Non-pigmented ciliary epithelial cell (primary cell): Measurements from ENCODE around the gene CBX2.

Source experiments
- DNase-seq: peaks from one replicate; pipeline ENCODE4 v3.0.0-alpha.2; 2010; ENCODE audit warnings: low read depth

Gene CBX2

GRCh38 chr17:79799538-79800324 lies 21.8 kb downstream of the CBX2 start:
- DNase-seq: no peak

- no peak for DNase-seq
Measured at GRCh38 chr17:79800325-79801155, 22.6 kb downstream of the CBX2 start.

DNA sequence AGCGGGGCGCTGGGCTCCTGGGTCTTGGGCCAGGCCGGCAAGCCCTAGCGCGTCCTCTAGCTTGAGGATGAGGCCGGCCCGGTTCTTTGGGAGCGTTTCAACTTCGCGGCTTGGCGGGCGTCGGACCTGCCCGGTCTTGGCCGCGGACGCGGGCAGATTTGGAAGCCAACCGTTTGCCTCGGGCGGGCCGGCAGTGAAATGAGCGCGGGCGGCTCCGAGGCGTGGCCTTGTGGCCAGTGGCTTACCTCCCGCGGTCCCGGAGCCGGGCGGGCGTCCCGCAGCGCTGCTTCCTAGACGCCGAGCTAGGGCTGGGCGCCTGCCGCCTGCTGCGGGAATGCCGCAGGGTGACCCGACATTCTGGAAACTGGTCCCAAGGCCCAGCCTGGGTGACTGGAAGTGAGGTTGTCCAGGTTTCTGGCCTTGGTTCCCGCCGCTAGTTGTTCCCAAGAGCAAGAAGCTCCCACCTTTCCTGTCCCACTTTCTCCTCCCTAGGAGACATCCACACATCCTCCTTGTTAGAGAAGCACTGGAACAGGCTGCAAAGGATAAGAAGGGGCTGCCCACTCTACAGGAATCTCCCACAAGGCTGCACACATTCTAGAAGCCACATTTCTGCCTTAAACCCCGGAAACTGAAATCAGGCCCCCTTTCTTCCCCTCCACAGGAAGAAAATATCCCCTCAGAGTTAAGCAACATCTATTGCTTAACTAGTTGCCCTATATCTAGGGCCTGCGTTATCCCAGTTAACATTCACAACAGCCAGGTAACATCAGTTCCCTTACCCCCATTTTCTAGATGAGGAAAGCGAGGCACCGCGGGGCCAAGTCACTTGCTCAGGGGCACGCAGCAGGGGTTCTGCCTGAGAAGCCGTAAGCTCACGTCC lies 23.4 kb downstream of the CBX2 start:
- DNase-seq: no peak

DNA sequence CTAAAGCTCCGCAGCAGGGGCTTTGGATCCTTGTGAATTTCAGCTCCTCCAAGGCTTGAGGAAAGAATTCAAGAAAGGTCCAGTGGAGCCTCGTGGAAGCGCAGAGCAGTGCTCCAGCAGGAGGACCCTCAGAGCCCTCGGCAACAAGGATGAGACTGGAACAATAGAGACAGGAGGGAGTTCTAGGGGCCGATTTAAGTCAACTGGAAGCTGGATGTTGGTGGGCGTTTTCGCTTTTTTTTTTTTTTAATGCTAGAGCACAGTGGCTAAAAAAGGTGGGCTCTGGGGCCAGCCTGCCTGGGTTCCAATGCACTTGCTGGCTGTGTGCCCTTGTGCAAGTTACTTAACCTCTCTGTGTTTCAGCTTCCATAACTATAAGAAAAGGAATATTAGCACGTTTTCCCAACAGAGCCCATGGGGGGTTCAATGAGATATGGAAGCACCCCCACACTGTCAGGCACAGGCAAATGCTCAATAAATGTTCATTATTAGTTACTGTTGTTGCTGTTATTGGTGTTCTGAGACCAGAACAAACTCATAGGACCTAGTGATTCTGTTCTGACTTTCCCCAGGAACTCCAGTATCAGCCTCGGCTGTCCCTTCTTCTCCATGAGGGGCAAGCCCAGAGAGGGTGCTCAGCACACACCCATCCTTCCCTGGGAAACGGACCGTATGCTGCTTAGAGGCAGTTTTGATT lies 24.2 kb downstream of the CBX2 start:
- no peak for DNase-seq

DNA sequence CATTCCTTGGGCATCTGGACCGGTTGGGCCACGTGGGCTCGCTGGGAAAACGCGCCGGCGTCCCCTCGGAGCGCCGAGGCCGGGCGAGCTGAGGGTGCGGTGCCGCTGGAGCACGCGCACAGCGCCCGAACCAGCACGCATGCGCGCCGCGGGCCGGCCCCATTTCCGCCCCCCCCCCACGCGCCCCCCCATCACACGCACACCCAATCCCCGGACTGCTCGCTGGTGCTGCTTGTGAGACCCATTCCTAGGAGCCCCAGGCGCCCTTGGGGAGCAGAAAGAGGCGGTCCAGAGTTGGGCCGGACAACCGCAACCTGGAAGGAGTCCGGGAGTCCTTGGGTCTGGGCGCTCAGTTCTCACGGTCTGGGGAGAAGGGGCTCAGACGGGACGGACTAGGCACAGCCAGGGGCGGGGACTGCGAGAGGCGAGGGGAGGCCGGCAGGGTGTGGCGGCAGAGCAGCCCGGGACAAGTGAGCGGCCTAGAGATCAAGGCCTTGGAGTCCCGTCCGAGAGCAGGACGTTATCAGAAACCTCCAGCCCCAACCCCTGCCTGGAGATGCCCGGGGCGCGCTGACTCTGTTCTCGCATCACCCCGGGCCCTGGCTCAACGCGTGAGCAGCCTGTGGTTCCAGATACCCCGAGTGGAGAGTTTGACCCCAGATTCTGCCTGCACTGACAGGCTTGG lies 24.9 kb downstream of the CBX2 start:
- no peak for DNase-seq

DNA sequence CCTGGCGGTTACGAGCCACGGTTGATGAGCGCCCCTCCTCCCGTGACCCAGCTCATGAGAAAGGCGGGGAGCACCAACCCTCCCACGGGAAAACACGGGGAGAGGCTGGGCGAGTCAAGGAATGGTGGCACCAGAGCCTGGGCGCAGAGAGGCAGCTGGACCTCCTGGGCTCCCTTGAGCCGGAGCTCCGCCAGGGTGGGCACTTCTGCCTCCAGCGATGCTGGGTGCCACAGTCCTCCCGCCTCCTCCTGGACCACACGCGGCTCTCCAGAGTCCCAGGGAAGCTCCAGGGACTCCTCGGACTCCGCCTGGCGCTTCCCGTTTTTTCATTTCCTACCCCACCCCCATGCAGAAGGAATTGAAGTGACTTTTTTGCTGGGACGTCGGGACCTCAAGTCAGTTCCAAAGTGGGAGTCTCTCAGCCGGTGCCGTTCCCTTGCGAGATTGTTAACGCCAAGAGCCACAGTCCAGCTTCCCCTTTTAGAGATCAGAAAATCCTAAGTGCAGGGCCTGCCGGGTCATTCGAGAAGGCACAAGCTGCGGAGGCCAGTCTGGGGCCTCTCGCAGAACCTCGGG lies 25.6 kb downstream of the CBX2 start:
- DNase-seq: no peak

GRCh38 chr17:79803997-79804855 lies 26.3 kb downstream of the CBX2 start:
- DNase-seq: no peak

DNA sequence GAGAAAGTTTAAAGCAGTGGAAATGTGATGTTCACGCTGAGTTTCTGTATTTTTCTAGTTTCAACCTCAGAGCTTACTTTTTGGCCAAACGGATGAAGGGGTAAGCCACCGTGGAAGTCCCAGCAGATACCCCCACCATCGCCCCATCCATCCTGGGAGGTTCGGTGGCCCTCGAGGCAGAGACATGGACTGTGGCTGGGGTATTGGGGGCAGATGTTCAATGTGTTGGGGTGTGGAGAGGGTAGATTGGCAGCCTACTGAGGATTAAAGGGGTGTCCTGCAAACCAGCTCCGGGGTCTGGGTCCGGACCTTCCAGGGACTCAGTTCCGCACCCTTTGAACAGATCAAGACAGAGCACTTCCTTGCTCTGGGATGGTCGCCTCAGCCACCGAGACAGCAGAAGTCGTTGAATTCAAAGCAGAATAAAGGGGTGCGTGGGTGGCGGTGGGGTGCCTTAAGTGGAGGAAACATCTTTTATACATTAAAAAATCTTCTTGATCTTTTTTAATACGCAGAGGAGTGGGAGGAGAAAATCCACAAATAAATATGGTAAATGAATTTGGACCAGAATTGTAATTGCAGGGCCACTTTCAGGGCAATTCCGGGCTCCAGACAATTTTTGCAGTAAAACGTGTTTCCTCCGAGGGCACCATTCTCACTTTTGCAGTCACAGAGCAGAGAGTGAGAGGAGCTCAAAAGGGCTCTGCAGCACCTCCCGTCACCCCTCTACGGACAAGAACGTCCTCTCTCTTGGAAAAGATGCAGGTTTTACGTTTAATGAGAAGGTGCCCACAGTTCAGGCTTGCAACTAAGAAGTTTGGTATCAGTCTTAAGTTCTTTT lies 27.1 kb downstream of the CBX2 start:
- DNase-seq: no peak

- DNase-seq: no peak
Measured at GRCh38 chr17:79806446-79806760, 28.5 kb downstream of the CBX2 start.

DNA sequence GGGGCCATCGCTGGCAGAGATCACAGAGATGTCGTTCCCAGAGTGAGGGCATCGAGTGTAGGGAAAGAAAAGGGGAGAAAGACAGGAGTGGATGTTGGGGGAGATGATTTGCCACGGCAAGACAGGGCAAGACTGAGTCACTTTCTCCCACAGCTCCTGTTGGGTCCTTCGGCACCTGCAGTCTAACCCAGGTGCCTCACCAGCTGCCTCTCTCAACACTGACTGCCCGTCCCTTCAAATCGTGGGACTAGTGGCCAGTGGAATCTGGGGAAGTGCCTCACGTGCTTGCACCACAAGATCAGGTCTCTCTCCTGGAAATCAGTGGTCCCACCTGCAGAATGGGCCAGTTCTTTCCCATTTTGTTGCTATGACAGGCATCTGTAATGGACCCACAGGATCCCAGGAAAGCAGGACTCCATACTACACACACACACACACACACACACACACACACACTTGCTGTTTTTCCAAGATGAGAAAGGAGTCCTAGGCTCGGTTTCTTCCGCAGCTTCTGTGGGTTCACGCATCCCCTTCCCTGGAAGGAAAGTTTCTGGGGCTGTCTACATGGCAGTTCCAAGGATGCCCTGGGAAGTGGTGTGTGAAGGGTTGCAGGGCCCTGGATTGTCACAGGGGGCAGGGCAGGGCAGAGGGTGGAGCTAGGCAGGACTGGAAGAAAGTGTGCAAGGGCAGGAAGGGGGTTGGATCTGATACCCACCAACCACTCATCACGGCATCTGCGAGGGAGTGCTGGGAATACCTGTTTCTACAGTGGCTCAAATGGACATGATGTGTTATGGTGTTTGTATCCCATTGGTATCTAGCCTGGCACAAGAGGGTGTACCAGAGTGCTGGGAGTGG lies 29.1 kb downstream of the CBX2 start:
- DNase-seq: no peak

GRCh38 chr17:79808763-79809529 lies 31.0 kb downstream of the CBX2 start:
- DNase-seq: no peak

GRCh38 chr17:79809530-79810129 lies 31.7 kb downstream of the CBX2 start:
- no peak for DNase-seq

- DNase-seq: peak; percentile 23
Measured at GRCh38 chr17:79810130-79811010, 32.4 kb downstream of the CBX2 start.

DNA sequence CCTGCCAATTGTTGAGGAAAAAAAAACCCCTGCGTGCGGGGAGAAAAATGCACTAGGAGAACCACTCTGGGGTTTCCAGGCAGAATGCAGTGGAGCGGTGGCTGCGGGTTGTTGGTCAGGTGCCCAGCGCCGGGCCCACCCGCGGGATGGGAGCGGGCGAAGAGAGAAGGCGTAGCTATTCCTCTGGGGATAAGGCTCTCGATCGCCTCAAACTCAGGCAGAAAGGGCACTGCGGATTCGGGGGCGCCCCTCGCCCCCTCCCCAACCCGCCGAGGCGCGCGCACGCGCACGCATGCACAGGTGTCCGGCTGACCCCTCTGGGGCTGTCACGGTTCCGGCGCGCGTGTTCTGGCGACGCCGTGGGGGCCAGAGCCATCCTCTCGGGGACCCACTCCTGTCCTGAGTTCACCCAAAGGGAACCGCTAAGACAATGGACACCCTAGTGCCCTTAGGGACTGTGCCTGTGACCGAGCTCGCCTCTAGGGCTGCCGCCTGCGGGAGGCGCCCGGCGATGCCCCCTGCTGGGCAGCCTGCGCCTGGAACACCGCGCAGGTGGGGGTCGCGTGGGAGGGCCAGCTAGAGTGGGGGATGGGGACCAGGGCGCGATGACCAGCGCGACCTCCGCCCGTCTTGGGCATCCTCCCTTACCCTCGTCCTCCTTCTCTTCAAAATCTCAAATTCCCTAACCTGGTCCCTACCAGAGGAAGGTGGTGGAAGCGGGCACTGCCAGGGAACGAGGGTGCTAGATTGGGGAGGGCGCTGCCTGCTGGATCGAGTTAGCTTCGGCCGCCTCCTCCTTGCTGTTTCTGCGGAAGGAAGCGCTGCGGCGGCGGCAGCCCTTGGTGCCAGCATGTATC lies 33.3 kb downstream of the CBX2 start:
- no peak for DNase-seq

DNA sequence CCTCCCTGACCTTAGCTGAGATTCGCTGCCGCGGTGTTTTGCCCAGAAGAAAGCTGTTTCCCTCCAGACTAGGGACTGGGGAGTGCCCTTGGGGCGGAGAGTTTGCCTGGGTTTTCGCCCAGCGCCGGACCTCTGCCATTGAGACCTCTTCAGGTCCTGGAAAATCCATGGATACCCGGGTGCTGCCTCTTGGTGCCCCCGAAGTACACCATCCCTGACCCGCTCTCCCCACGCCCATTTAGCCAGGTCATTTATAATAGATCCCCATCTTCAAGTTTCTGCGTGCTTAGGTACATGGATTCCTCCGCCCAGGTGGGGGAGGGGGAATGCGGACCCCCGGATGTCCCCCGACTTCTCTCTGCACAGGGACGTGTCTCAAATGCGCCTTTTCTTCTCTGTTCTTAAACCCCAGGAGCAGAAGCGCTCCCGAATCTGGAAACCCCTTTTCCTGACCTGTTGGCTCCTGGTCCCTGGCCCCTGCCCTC lies 34.0 kb downstream of the CBX2 start:
- no peak for DNase-seq
